Epithelial cell of proximal tubule (primary cell): ENCODE measurements around the gene INF2. TPM values are rescaled to one million over a fixed set of nuclear protein-coding genes. Genes with fewer than 3 reads are reported as not detected.

Source experiments
- DNase-seq: peaks from one replicate; pipeline ENCODE4 v3.0.0-alpha.2; 2011; ENCODE audit warnings: low read depth
- H3K4me3 ChIP-seq: 2 replicates; pipeline ENCODE4 v1.5.1; 2011; ENCODE audit warnings: low read depth, mild to moderate bottlenecking, low read length
- CTCF ChIP-seq: conservative IDR thresholded peaks from 2 replicates; pipeline ENCODE4 v1.5.1; 2012; ENCODE audit warnings: low read depth, mild to moderate bottlenecking, low read length
- total RNA-seq: library from RNA; depleted of rRNA; stranded (reverse); fragments of >200 nt; gene quantifications from 2 replicates; pipeline ENCODE4 v1.2.3, GENCODE V29; 2015

INF2 gene
- total RNA-seq, 1 donor from 2014 or later: 100 TPM

GRCh38 chr14:104739026-104739425 is 49.6 kb downstream of the INF2 start:
- no peak for DNase-seq
- no peak for TF ChIP-seq CTCF
- H3K4me3 ChIP-seq: no peak overlapping the region

- H3K4me3 ChIP-seq: no peak overlapping the region
- TF ChIP-seq CTCF: no peak
- DNase-seq: no peak
Observed at GRCh38 chr14:104739546-104740516, 50.4 kb downstream of the INF2 start.

GRCh38 chr14:104741108-104741802 is 51.8 kb downstream of the INF2 start:
- TF ChIP-seq CTCF: no peak
- no peak overlapping the region for H3K4me3 ChIP-seq
- DNase-seq: no peak

GRCh38 chr14:104741803-104742251 is 52.4 kb downstream of the INF2 start:
- TF ChIP-seq CTCF: no peak

GRCh38 chr14:104742586-104743455 is 53.4 kb downstream of the INF2 start:
- H3K4me3 ChIP-seq: no peak overlapping the region
- no peak for DNase-seq
- no peak for TF ChIP-seq CTCF

More at GRCh38 chr14:104741803-104742251, 52.4 kb downstream of the INF2 start:
- DNase-seq: no peak
- H3K4me3 ChIP-seq: no peak overlapping the region

GRCh38 chr14:104743461-104744380 is 54.3 kb downstream of the INF2 start:
- no peak overlapping the region for H3K4me3 ChIP-seq
- TF ChIP-seq CTCF: no peak
- DNase-seq: no peak
